Measurements from ENCODE around the gene ENDOV. TPM values are rescaled to one million over a fixed set of nuclear protein-coding genes. Genes with fewer than 3 reads are reported as not detected.

ENDOV gene
- total RNA-seq, 1 donor from 2014 or later = 9.7 TPM

DNA sequence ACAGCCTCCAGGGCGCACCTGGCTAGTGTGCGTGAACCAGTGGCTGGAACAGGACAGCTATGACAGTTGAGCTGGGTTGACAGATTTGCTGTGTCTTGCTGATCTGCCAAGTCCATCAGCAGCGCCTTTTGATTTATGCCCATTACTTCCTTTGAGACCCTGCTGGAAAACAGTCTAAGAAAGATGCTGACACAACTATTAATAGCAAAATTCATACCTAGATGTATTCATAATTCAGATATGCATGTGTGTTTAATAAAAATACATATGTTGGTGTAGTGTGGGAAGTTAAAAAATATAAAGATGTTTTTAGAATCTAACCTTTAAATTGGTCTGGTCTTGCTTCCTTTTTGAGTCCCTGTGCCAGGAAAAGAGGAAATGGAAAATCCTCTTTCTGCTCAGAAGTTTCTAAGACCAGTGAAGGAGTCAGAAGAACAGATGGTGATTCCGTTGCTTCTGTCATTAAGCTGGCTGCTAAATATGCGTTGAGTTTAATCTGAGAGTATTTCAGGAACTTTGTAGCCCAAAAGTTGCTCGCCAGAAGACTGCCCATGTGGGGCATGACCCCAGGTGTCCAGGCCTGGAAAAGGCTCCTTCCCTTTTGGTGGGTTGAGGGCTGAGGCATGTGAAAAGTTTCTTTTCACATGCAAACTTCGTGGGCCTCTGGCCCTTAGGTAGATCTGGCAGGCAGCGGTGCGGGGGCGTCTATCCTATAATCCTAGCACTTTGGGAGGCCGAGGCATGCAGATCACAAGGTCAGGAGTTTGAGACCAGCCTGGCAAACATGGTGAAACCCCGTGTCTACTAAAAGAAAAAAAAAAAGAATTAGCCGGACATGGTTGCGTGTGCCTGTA lies 40.0 kb upstream of the ENDOV start:
- no peaks in the 10 kb centered on the region for H3K27me3 ChIP-seq
- TF ChIP-seq EZH2phosphoT487 (IDR thresholded peaks at IDR 0.05) (no peak), EZH2 (IDR thresholded peaks at IDR 0.05) (no peak)
- TF ChIP-seq, protein P1, sequence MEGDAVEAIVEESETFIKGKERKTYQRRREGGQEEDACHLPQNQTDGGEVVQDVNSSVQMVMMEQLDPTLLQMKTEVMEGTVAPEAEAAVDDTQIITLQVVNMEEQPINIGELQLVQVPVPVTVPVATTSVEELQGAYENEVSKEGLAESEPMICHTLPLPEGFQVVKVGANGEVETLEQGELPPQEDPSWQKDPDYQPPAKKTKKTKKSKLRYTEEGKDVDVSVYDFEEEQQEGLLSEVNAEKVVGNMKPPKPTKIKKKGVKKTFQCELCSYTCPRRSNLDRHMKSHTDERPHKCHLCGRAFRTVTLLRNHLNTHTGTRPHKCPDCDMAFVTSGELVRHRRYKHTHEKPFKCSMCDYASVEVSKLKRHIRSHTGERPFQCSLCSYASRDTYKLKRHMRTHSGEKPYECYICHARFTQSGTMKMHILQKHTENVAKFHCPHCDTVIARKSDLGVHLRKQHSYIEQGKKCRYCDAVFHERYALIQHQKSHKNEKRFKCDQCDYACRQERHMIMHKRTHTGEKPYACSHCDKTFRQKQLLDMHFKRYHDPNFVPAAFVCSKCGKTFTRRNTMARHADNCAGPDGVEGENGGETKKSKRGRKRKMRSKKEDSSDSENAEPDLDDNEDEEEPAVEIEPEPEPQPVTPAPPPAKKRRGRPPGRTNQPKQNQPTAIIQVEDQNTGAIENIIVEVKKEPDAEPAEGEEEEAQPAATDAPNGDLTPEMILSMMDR (IDR thresholded peaks at IDR 0.05) = no peak
- no peak overlapping the region for H3K4me3 ChIP-seq
- no peak overlapping the region for H3K4me2 ChIP-seq
- H3K36me3 ChIP-seq = no peaks in the 10 kb centered on the region
- H3K4me3 Mint-ChIP-seq = no peak overlapping the region
- no peak overlapping the region for H3K27ac ChIP-seq
- no peaks in the 10 kb centered on the region for H3K4me1 Mint-ChIP-seq
- no peak overlapping the region for H3K9ac ChIP-seq
- H3K27me3 Mint-ChIP-seq (ENCODE audit: insufficient read depth, low read depth) = no peaks in the 10 kb centered on the region
- H3K4me1 ChIP-seq = no peaks in the 10 kb centered on the region
- H2AFZ ChIP-seq (replicated peaks) = no peak overlapping the region
- no peaks in the 10 kb centered on the region for H3K9me3 Mint-ChIP-seq
- no peaks in the 10 kb centered on the region for H4K20me1 ChIP-seq (ENCODE audit: low read depth)
- H3K79me2 ChIP-seq (ENCODE audit: low read depth) = no peaks in the 10 kb centered on the region
- H3F3A ChIP-seq (ENCODE audit: low read depth) = no peaks in the 10 kb centered on the region
- H3K9me3 ChIP-seq (ENCODE audit: low read depth) = no peaks in the 10 kb centered on the region
- DNase-seq (ENCODE audit: low spot score) = no peak
- peaks cover 19% of the 10 kb centered on the region for H3K36me3 Mint-ChIP-seq
- no peak overlapping the region for H3K27ac Mint-ChIP-seq

DNA sequence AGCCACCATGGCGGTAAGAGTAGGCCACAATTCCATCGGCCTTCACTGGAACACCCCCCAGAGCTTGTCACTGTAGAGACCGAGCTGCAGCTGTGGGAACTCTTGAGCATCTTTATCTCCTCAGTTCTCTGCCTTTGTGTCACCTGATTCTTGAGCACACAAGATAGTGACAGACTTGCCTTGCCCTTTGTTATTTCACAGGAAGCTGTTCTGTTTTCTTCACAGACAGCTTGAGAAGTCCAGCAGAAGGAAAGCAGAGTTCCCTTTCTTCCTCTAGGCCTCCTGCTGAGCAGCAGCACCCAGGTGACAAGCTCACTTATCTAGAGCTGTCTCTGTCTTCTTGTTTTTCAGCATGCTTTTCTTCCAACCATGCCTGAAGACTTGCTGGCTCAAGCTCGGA lies 38.4 kb upstream of the ENDOV start:
- no peak overlapping the region for H3K4me3 ChIP-seq
- Mint-ChIP-seq H3K36me3 (peaks cover 27% of the 10 kb centered on the region), H3K27ac (no peak overlapping the region), H3K4me3 (no peak overlapping the region), H3K9me3 (no peaks in the 10 kb centered on the region), H3K27me3 (ENCODE audit: insufficient read depth, low read depth) (no peaks in the 10 kb centered on the region), H3K4me1 (no peaks in the 10 kb centered on the region)
- no peaks in the 10 kb centered on the region for H3K79me2 ChIP-seq (ENCODE audit: low read depth)
- DNase-seq (ENCODE audit: low spot score) = no peak
- no peak for TF ChIP-seq EZH2 (IDR thresholded peaks at IDR 0.05)
- no peak for TF ChIP-seq EZH2phosphoT487 (IDR thresholded peaks at IDR 0.05)
- TF ChIP-seq, protein P1 (IDR thresholded peaks at IDR 0.05) = no peak
- no peaks in the 10 kb centered on the region for H4K20me1 ChIP-seq (ENCODE audit: low read depth)
- H2AFZ ChIP-seq (replicated peaks) = no peak overlapping the region
- no peak overlapping the region for H3K27ac ChIP-seq
- H3K4me2 ChIP-seq = no peak overlapping the region
- H3K4me1 ChIP-seq = no peaks in the 10 kb centered on the region
- no peaks in the 10 kb centered on the region for H3F3A ChIP-seq (ENCODE audit: low read depth)
- H3K27me3 ChIP-seq = no peaks in the 10 kb centered on the region
- H3K9me3 ChIP-seq (ENCODE audit: low read depth) = no peaks in the 10 kb centered on the region
- H3K9ac ChIP-seq = no peak overlapping the region
- H3K36me3 ChIP-seq = no peaks in the 10 kb centered on the region

DNA sequence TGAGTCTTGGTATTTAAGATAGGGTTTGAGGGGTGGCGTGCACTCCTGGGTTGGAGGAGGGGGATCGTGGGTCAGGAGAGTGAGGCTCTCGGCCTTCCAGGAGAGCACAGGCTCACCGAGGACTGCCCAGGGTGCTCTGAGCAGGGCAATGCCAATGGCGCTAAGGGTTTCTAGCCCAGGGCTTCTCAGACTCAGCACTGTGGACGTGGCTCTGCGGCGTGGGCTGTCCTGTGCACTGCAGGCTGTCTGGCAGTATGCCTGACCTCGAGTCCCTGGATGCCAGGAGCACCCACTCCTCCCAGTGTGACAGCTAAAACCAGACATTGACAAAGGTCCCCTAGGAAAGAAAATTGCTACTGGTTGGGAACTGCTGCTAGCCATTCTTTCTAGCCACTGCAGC lies 37.2 kb upstream of the ENDOV start:
- Mint-ChIP-seq H3K4me3 (no peak overlapping the region), H3K27me3 (ENCODE audit: insufficient read depth, low read depth) (no peaks in the 10 kb centered on the region), H3K27ac (no peak overlapping the region), H3K36me3 (peaks cover 25% of the 10 kb centered on the region), H3K9me3 (no peaks in the 10 kb centered on the region), H3K4me1 (no peaks in the 10 kb centered on the region)
- Histone ChIP-seq H4K20me1 (ENCODE audit: low read depth) (no peaks in the 10 kb centered on the region), H2AFZ (replicated peaks) (no peak overlapping the region), H3F3A (ENCODE audit: low read depth) (no peaks in the 10 kb centered on the region), H3K27me3 (no peaks in the 10 kb centered on the region), H3K4me3 (no peak overlapping the region), H3K4me2 (no peak overlapping the region), H3K9ac (no peak overlapping the region), H3K9me3 (ENCODE audit: low read depth) (no peaks in the 10 kb centered on the region), H3K27ac (no peak overlapping the region), H3K36me3 (no peaks in the 10 kb centered on the region), H3K4me1 (no peaks in the 10 kb centered on the region), H3K79me2 (ENCODE audit: low read depth) (no peaks in the 10 kb centered on the region)
- DNase-seq (ENCODE audit: low spot score) = no peak
- TF ChIP-seq EZH2phosphoT487 (IDR thresholded peaks at IDR 0.05) = no peak
- TF ChIP-seq, protein P1 (IDR thresholded peaks at IDR 0.05) = no peak
